ENCODE measurements around the gene SATB1. TPM values are rescaled to one million over a fixed set of nuclear protein-coding genes. Genes with fewer than 3 reads are reported as not detected.

The SATB1 gene
- total and polyA plus RNA-seq, 7 donors = 5.5 to 135 (median 56.7) TPM

GRCh38 chr3:18438586-18438985 lies 13.4 kb upstream of the SATB1 start:
- DNase-seq = peak; percentile 53
- 54 to 62% methylated on average over 6 of the region's 6 CpGs for WGBS, 2 donors
- Histone ChIP-seq H3K27me3 (no peaks in the 10 kb centered on the region), H3K9me3 (no peaks in the 10 kb centered on the region), H3K27ac (no peak overlapping the region), H3K36me3 (no peaks in the 10 kb centered on the region), H3K4me3 (no peak overlapping the region), H3K4me1 (peaks cover 0 to 11% (median 5%) of the 10 kb centered on the region in 4 donors)
- intact Hi-C loops (cut with DNase I) = no loop called here
- TF ChIP-seq CTCF (IDR thresholded peaks at IDR 0.05) (no peak), POLR2A (IDR thresholded peaks at IDR 0.05) (no peak)

- H3K9me3 ChIP-seq = no peaks in the 10 kb centered on the region
- no peaks in the 10 kb centered on the region for H3K27me3 ChIP-seq
- H3K36me3 ChIP-seq = no peaks in the 10 kb centered on the region
- H3K4me3 ChIP-seq = no peak overlapping the region
- no peak for DNase-seq
- H3K27ac ChIP-seq = no peak overlapping the region
- intact Hi-C loops (cut with DNase I) = no loop called here
- TF ChIP-seq POLR2A (IDR thresholded peaks at IDR 0.05) (no peak), POLR2AphosphoS5 (IDR thresholded peaks at IDR 0.05) (no peak), EP300 (IDR thresholded peaks at IDR 0.05) (no peak), CTCF (IDR thresholded peaks at IDR 0.05) (no peak)
- WGBS, 2 donors = 80 to 95% methylated on average over 2 of the region's 2 CpGs
- no peaks in the 10 kb centered on the region for H3K4me1 ChIP-seq
These were observed 11.1 kb upstream of the SATB1 start for GRCh38 chr3:18436213-18436612.

GRCh38 chr3:18434711-18435110 lies 9.6 kb upstream of the SATB1 start:
- H3K27ac ChIP-seq = no peak overlapping the region
- H3K36me3 ChIP-seq = no peaks in the 10 kb centered on the region
- WGBS, 2 donors = 78 to 88% methylated on average over 6 of the region's 6 CpGs
- TF ChIP-seq CTCF (IDR thresholded peaks at IDR 0.05) = no peak
- TF ChIP-seq POLR2A (IDR thresholded peaks at IDR 0.05) = no peak
- TF ChIP-seq POLR2AphosphoS5 (IDR thresholded peaks at IDR 0.05) = no peak
- no peak for TF ChIP-seq EP300 (IDR thresholded peaks at IDR 0.05)
- H3K27me3 ChIP-seq = no peaks in the 10 kb centered on the region
- no peaks in the 10 kb centered on the region for H3K9me3 ChIP-seq
- no peak for DNase-seq
- no peak overlapping the region for H3K4me3 ChIP-seq
- H3K4me1 ChIP-seq = no peaks in the 10 kb centered on the region
- intact Hi-C loops (cut with DNase I) = no loop called here

- no peaks in the 10 kb centered on the region for H3K36me3 ChIP-seq
- H3K9me3 ChIP-seq = no peaks in the 10 kb centered on the region
- no peak for TF ChIP-seq POLR2A (IDR thresholded peaks at IDR 0.05)
- no peak for TF ChIP-seq CTCF (IDR thresholded peaks at IDR 0.05)
- no peak for TF ChIP-seq EP300 (IDR thresholded peaks at IDR 0.05)
- no peak for TF ChIP-seq POLR2AphosphoS5 (IDR thresholded peaks at IDR 0.05)
- 75 to 95% methylated on average over 1 of the region's 1 CpG for whole genome bisulfite sequencing, 2 donors
- H3K4me3 ChIP-seq = no peak overlapping the region
- DNase-seq = no peak
- intact Hi-C loops (cut with DNase I) = no loop called here
- no peak overlapping the region for H3K27ac ChIP-seq
- no peaks in the 10 kb centered on the region for H3K4me1 ChIP-seq
- H3K27me3 ChIP-seq = no peaks in the 10 kb centered on the region
These were observed 7.6 kb upstream of the SATB1 start for GRCh38 chr3:18432752-18433151.

GRCh38 chr3:18431266-18431665 lies 6.1 kb upstream of the SATB1 start:
- Histone ChIP-seq H3K4me3 (no peak overlapping the region), H3K36me3 (no peaks in the 10 kb centered on the region), H3K27ac (no peak overlapping the region), H3K27me3 (no peaks in the 10 kb centered on the region), H3K4me1 (peaks cover 0 to 7% (median 3%) of the 10 kb centered on the region in 4 donors), H3K9me3 (no peaks in the 10 kb centered on the region)
- 65 to 89% methylated on average over 3 of the region's 3 CpGs for WGBS, 2 donors
- intact Hi-C loops (cut with DNase I) = no loop called here
- TF ChIP-seq POLR2AphosphoS5 (IDR thresholded peaks at IDR 0.05) (no peak), EP300 (IDR thresholded peaks at IDR 0.05) (no peak), CTCF (IDR thresholded peaks at IDR 0.05) (no peak), POLR2A (IDR thresholded peaks at IDR 0.05) (no peak)
- no peak for DNase-seq
